ENCODE results near the gene LIME1. TPM values are rescaled to one million over a fixed set of nuclear protein-coding genes. Genes with fewer than 3 reads are reported as not detected.

The LIME1 gene, protein sequence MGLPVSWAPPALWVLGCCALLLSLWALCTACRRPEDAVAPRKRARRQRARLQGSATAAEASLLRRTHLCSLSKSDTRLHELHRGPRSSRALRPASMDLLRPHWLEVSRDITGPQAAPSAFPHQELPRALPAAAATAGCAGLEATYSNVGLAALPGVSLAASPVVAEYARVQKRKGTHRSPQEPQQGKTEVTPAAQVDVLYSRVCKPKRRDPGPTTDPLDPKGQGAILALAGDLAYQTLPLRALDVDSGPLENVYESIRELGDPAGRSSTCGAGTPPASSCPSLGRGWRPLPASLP
- 3.5 TPM in 2 replicates for total RNA-seq

DNA sequence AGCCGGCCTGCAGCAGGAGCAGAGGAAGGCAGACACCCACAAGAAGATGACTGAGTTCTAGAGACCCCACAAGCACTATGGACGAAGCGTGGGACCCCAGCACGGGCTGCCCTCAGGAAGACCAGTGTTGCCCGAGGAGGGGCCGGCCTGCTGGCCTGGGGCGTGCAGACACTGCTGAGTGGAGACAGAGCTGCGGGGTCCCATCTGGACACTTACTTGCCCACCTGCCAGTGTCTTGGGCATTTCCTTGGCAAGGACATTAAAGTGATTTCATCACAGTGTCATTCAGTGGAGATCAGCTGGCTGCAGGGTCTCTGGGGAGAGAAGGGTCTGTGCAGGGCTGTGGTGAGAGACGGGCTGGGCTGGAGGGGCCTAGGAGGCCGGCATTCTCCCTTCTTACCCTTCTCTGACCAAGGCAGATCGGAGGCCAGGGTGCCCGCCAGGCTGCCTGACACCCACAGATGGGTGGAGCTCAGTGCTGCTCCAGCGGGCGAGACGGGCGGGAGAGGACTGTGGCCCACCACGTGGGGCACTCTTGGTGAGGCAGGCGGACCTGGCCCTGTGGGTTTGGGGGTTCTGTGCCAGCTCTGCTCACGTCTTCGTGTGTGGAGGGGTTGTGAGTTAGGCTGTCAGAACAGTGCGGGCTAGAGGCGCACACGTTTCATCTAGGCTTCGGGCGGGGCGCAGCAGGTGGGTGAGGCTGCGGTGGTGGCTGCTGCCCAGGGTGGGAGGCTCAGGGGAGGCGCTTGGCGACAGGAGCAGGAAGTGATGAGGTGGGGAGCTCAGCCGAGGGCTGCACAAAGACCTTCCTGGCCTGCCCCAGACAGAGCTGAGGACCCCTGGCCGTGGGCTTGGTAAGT lies at the start of gene LIME1:
LIME1 (plus strand) TSS at position 806 of the 860 bp plus-strand sequence. CDS start 886 bp downstream, outside the sequence.
- H3K4me3 ChIP-seq (ENCODE audit: low read depth, low read length), result no peak within 1 kb of the TSS
- TF ChIP-seq, protein P1, sequence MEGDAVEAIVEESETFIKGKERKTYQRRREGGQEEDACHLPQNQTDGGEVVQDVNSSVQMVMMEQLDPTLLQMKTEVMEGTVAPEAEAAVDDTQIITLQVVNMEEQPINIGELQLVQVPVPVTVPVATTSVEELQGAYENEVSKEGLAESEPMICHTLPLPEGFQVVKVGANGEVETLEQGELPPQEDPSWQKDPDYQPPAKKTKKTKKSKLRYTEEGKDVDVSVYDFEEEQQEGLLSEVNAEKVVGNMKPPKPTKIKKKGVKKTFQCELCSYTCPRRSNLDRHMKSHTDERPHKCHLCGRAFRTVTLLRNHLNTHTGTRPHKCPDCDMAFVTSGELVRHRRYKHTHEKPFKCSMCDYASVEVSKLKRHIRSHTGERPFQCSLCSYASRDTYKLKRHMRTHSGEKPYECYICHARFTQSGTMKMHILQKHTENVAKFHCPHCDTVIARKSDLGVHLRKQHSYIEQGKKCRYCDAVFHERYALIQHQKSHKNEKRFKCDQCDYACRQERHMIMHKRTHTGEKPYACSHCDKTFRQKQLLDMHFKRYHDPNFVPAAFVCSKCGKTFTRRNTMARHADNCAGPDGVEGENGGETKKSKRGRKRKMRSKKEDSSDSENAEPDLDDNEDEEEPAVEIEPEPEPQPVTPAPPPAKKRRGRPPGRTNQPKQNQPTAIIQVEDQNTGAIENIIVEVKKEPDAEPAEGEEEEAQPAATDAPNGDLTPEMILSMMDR (IDR thresholded peaks at IDR 0.05; ENCODE audit: insufficient read depth, low read depth, low read length), result no peak
- DNase-seq (ENCODE audit: low read depth), result no peak

DNA sequence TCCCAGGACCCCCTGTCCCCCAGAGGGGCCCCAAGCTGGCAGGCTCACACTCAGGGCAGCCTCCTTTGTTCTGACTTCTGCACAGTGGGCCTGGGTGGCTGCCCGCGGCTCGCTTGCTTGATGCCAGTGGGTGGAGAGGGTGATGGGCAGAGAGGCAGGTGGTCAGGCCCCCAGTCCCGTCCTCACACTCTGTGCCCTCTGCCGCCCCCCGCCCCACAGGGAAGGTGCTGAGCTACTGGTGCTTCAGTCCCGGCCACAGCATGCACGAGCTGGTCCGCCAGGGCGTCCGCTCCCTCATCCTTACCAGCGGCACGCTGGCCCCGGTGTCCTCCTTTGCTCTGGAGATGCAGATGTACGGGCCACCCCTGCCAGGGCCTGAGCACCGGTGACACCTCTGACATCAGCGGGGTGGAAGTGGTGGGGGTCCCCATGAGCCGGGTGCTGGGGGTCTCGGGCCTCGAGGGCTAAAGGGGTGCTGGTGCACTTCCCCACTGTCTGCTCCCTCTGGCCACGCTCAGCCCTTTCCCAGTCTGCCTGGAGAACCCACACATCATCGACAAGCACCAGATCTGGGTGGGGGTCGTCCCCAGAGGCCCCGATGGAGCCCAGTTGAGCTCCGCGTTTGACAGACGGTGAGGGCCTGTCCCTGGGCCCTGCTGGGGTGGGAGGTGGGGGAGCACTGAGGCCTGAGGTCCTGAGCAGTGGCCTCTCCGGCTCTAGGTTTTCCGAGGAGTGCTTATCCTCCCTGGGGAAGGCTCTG lies 48.9 kb upstream of the LIME1 start:
- TF ChIP-seq, protein P1 (IDR thresholded peaks at IDR 0.05; ENCODE audit: insufficient read depth, low read depth, low read length), result no peak
- H3K4me3 ChIP-seq (ENCODE audit: low read depth, low read length), result no peak overlapping the region
- DNase-seq (ENCODE audit: low read depth), result no peak

DNA sequence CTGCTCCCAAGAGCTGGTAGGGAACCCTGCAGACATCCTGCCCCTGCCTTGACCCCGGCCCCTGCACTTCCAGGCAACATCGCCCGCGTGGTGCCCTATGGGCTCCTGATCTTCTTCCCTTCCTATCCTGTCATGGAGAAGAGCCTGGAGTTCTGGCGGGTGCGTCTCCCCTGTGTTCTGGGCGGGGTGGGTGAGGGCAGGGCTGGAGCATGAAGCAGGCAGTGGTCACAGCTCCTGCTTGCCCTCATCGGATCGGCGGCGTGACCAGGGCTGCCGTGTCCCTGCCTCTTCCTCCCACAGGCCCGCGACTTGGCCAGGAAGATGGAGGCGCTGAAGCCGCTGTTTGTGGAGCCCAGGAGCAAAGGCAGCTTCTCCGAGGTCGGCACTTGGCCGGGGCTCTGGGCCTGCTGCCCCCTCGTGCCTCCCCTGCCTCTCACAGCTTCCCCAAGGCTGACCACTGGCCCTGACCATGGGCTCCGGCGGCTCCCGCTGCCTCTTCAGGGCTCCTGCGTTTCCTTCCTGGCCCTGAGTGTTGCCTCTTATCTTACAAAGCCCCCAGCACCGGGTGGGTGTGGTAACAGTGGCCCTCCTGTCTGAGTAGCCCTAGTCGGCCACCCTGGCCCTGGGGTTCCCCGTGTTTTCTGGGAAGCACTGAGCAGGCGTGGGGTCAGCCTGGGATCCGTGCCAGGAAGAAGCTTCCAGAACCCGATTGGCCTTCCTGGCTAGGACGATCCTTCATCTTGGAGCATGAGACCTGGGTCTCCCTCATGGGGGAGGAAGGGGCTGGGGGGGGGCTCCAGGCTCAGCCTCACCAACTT lies 48.0 kb upstream of the LIME1 start:
- DNase-seq (ENCODE audit: low read depth), result no peak
- no peak overlapping the region for H3K4me3 ChIP-seq (ENCODE audit: low read depth, low read length)
- TF ChIP-seq, protein P1 (IDR thresholded peaks at IDR 0.05; ENCODE audit: insufficient read depth, low read depth, low read length), result no peak

DNA sequence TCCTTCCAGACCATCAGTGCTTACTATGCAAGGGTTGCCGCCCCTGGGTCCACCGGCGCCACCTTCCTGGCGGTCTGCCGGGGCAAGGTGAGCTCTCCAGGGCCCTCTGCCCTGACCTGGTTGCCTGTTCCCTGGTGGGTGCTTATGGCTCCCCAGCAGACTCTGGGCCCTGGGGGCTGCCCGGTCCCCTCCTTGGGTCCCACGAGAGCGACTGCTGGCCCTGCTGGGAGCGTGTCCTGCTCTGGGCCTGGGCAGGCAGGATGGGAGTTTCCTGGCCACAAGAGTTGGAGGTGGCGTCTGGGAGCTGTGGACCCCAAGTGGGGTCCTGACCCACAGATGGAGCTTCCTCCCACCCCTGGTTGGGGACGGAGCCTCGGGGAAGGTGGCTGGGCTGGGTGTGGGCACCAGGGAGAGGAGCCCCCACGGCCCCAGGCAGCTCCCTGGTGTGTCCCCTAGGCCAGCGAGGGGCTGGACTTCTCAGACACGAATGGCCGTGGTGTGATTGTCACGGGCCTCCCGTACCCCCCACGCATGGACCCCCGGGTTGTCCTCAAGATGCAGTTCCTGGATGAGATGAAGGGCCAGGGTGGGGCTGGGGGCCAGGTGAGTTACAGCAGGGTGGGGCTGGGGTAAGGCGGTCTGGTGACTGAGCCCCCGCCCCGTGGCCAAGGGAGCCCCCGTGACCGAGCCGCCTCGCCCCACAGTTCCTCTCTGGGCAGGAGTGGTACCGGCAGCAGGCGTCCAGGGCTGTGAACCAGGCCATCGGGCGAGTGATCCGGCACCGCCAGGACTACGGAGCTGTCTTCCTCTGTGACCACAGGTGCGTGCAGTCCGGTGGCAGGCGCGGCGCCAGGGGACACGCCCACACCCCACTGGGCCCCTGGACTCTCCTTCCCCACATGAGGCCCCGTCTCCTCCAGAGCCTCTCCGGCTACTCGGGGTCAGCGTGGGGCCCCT lies 47.1 kb upstream of the LIME1 start:
- no peak for DNase-seq (ENCODE audit: low read depth)
- H3K4me3 ChIP-seq (ENCODE audit: low read depth, low read length), result no peak overlapping the region
- TF ChIP-seq, protein P1 (IDR thresholded peaks at IDR 0.05; ENCODE audit: insufficient read depth, low read depth, low read length), result no peak

DNA sequence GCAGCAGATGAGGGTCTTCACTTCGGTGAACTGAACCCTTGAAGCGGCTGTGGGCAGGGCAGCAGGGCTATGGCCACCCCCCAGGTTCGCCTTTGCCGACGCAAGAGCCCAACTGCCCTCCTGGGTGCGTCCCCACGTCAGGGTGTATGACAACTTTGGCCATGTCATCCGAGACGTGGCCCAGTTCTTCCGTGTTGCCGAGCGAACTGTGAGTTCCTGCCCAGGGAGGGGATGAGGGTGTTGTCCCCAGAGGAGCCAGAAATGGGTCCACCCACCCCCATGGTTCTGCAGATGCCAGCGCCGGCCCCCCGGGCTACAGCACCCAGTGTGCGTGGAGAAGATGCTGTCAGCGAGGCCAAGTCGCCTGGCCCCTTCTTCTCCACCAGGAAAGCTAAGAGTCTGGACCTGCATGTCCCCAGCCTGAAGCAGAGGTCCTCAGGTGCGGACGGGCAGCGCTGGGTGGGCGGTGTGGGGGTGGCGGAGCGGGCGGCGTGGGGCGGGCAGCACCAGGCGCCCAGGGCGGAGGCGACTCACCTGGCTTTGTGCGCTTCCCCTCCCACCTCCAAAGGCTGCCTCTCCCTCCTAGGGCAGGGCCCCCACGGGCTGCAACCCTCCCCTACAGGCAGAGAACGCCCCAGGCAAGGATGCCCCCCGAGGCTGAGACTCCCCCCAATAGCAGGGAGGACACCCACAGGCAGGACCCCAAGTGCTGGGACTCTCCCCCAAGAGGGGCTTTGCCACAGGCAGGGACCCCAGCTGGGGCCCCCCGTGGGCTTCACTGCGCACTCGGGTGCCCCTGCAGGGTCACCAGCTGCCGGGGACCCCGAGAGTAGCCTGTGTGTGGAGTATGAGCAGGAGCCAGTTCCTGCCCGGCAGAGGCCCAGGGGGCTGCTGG lies 46.2 kb upstream of the LIME1 start:
- no peak overlapping the region for H3K4me3 ChIP-seq (ENCODE audit: low read depth, low read length)

More for the DNA sequence above, 46.2 kb upstream of the LIME1 start:
- TF ChIP-seq, protein P1 (IDR thresholded peaks at IDR 0.05; ENCODE audit: insufficient read depth, low read depth, low read length), result no peak
- no peak for DNase-seq (ENCODE audit: low read depth)

All from fibroblast of villous mesenchyme (primary cell).